ENCODE measurements around the gene OSGEP.
A peak's percentile ranks its signal among the peaks of the same experiment; 100 is the strongest.

The OSGEP gene

GRCh38 chr14:20494935-20495766 is 40.5 kb upstream of the OSGEP start:
- TF ChIP-seq CTCF (IDR thresholded peaks at IDR 0.05; ENCODE audit: control extremely low read depth, extremely low read depth, low read depth, missing control alignments) = no peak
- ChIA-PET CTCF (no interaction called here), POLR2A (no interaction called here)
- DNase-seq (ENCODE audit: extremely low spot score) = no peak

- ChIA-PET CTCF (interaction anchor here (1.1 to 1.4 kb wide), 2 partner anchors 78 to 151 kb away, joined by 3 to 4 read pairs; no protein-coding TSS in a partner anchor), POLR2A (no interaction called here)
- no peak for TF ChIP-seq CTCF (IDR thresholded peaks at IDR 0.05; ENCODE audit: control extremely low read depth, extremely low read depth, low read depth, missing control alignments)
- DNase-seq (ENCODE audit: extremely low spot score) = no peak
These were observed 39.0 kb upstream of the OSGEP start for GRCh38 chr14:20493634-20494033.

GRCh38 chr14:20492486-20492885 is 37.9 kb upstream of the OSGEP start:
- ChIA-PET POLR2A (interaction anchor here (1.3 kb wide), 1 partner anchor 23 kb away, joined by 4 read pairs; no protein-coding TSS in a partner anchor), CTCF (interaction anchor here (0.9 to 1.5 kb wide), 3 partner anchors 16 to 199 kb away, joined by 3 to 4 read pairs (median 4); no protein-coding TSS in a partner anchor)
- no peak for TF ChIP-seq CTCF (IDR thresholded peaks at IDR 0.05; ENCODE audit: control extremely low read depth, extremely low read depth, low read depth, missing control alignments)
- DNase-seq (ENCODE audit: extremely low spot score) = no peak

- ChIA-PET CTCF (interaction anchor here (1.2 to 1.8 kb wide), 3 partner anchors 21 to 481 kb away, joined by 3 to 5 read pairs (median 3); partner anchors contain the start of gene PNP), POLR2A (no interaction called here)
- no peak for DNase-seq (ENCODE audit: extremely low spot score)
- TF ChIP-seq CTCF (IDR thresholded peaks at IDR 0.05; ENCODE audit: control extremely low read depth, extremely low read depth, low read depth, missing control alignments) = no peak
These were observed 36.0 kb upstream of the OSGEP start for GRCh38 chr14:20490563-20490962.

- DNase-seq (ENCODE audit: extremely low spot score) = peak; percentile 29
- ChIA-PET CTCF (interaction anchor here (0.7 to 1.8 kb wide), 8 partner anchors 10 to 202 kb away, joined by 3 to 5 read pairs (median 3); no protein-coding TSS in a partner anchor), POLR2A (interaction anchor here (0.9 to 1.0 kb wide), 2 partner anchors 17 to 18 kb away, joined by 3 to 4 read pairs; no protein-coding TSS in a partner anchor)
- TF ChIP-seq CTCF (IDR thresholded peaks at IDR 0.05; ENCODE audit: control extremely low read depth, extremely low read depth, low read depth, missing control alignments) = no peak
These were observed 34.7 kb upstream of the OSGEP start for GRCh38 chr14:20489093-20489994.

- CTCF ChIA-PET = interaction anchor here (0.6 to 1.9 kb wide), 9 partner anchors 8 to 616 kb away, joined by 3 to 8 read pairs (median 4); partner anchors contain the start of gene PIP4P1
- POLR2A ChIA-PET = interaction anchor here (1.3 kb wide), 1 partner anchor 18 kb away, joined by 4 read pairs; the partner anchor contains the start of gene PNP
- no peak for DNase-seq (ENCODE audit: extremely low spot score)
- no peak for TF ChIP-seq CTCF (IDR thresholded peaks at IDR 0.05; ENCODE audit: control extremely low read depth, extremely low read depth, low read depth, missing control alignments)
These were observed 32.7 kb upstream of the OSGEP start for GRCh38 chr14:20487396-20487725.
